SK-N-SH (cell line): ENCODE results near the gene ACSS1. TPM values are rescaled to one million over a fixed set of nuclear protein-coding genes. Genes with fewer than 3 reads are reported as not detected.

Experiments
- CTCF ChIA-PET: fragments of 300-600, 350-600 bp; formaldehyde crosslinking; extraction: SDS; loops from one replicate; lab custom pipeline; 2021; lab: Yijun Ruan, JAX
- POLR2A ChIA-PET: fragments of 350-600 bp; sonication (Branson Sonifier 250); formaldehyde crosslinking; extraction: SDS; loops from one replicate; lab custom pipeline; 2020; ENCODE audit warnings: antibody characterized with exemption, inconsistent platforms; lab: Yijun Ruan, JAX
- DNase-seq: peaks from one replicate; pipeline ENCODE4 v3.0.0; 2012
- H2AFZ ChIP-seq: fragments of 200-600 bp; sonication (generic); 2 replicates; pipeline ENCODE4 v1.8.1; 2016; ENCODE audit warnings: antibody characterized with exemption, mild to moderate bottlenecking, low read depth
- H3F3A ChIP-seq: fragments of 200-600 bp; sonication (generic); replicated peaks from 2 replicates; pipeline ENCODE3; 2016; ENCODE audit warnings: antibody characterized with exemption, mild to moderate bottlenecking; ENCODE audit not compliant: insufficient read depth
- H3K27ac ChIP-seq, 2 experiments: fragments of 200-500 bp in 1 of 2; fragments of 200-600 bp in 1 of 2; sonication (Bioruptor generic) in 1 of 2; sonication (generic), shearing (Covaris generic) in 1 of 2; 2 replicates each; pipeline versions ENCODE4 v1.5.1 to v1.6.1; 2014 to 2016; ENCODE audit warnings: low read depth in 2 of 2, inconsistent platforms in 1 of 2, low read length in 1 of 2, mild to moderate bottlenecking in 1 of 2, mixed read lengths in 1 of 2
- H3K27me3 ChIP-seq: fragments of 200-600 bp; sonication (generic), shearing (Covaris generic); 2 replicates; pipeline ENCODE4 v1.6.1; 2016; ENCODE audit warnings: mixed run types; ENCODE audit not compliant: insufficient read depth
- H3K36me3 ChIP-seq, 2 experiments: fragments of 200-500 bp in 1 of 2; fragments of 200-600 bp in 1 of 2; sonication (Bioruptor generic) in 1 of 2; sonication (generic) in 1 of 2; replicated peaks in 1 of 2; 2 replicates each; pipeline versions ENCODE3 to v1.5.1; 2014 to 2016; ENCODE audit warnings: low read length in 1 of 2, mild to moderate bottlenecking in 1 of 2; ENCODE audit not compliant: insufficient read depth in 2 of 2, control insufficient read depth in 1 of 2
- H3K4me1 ChIP-seq, 2 experiments: fragments of 200-500 bp in 1 of 2; fragments of 200-600 bp in 1 of 2; sonication (Bioruptor generic) in 1 of 2; sonication (generic), shearing (Covaris generic) in 1 of 2; 2 replicates each; pipeline versions ENCODE4 v1.5.1 to v1.6.1; 2014 to 2016; ENCODE audit warnings: low read depth in 1 of 2, low read length in 1 of 2, mixed run types in 1 of 2; ENCODE audit not compliant: insufficient read depth in 2 of 2, control insufficient read depth in 1 of 2
- H3K4me2 ChIP-seq: fragments of 200-600 bp; sonication (generic), shearing (Covaris generic); 2 replicates; pipeline ENCODE4 v1.6.1; 2017; ENCODE audit warnings: mixed run types
- H3K4me3 ChIP-seq, 2 experiments: fragments of 200-500 bp in 1 of 2; fragments of 200-600 bp in 1 of 2; sonication (Bioruptor generic) in 1 of 2; sonication (generic), shearing (Covaris generic) in 1 of 2; 2 replicates each; pipeline versions ENCODE4 v1.5.1 to v1.8.1; 2014 to 2016; ENCODE audit warnings: low read depth in 2 of 2, inconsistent platforms in 1 of 2, low read length in 1 of 2, mild to moderate bottlenecking in 1 of 2, mixed read lengths in 1 of 2, moderate library complexity in 1 of 2
- H3K79me2 ChIP-seq: fragments of 200-600 bp; sonication (generic); 2 replicates; pipeline ENCODE4 v1.8.1; 2017; ENCODE audit warnings: mild to moderate bottlenecking; ENCODE audit not compliant: insufficient read depth
- H3K9ac ChIP-seq: fragments of 200-600 bp; sonication (generic); 2 replicates; pipeline ENCODE4 v1.6.1; 2017; ENCODE audit warnings: mixed run types
- H3K9me2 ChIP-seq: fragments of 200-600 bp; sonication (generic); 2 replicates; pipeline ENCODE4 v1.6.1; 2017; ENCODE audit warnings: mixed run types
- H3K9me3 ChIP-seq: fragments of 200-600 bp; sonication (generic); 2 replicates; pipeline ENCODE4 v1.6.1; 2017; ENCODE audit warnings: mixed run types, mild to moderate bottlenecking, moderate library complexity
- H4K20me1 ChIP-seq: fragments of 200-600 bp; sonication (generic); 2 replicates; pipeline ENCODE4 v1.6.1; 2017; ENCODE audit warnings: mild to moderate bottlenecking, mixed run types; ENCODE audit not compliant: insufficient read depth
- CHD2 ChIP-seq: fragments of 150-350 bp; IDR thresholded peaks from 2 replicates; pipeline ENCODE4 v1.6.1; 2018; ENCODE audit warnings: low read length; ENCODE audit not compliant: partially characterized antibody
- ELF1 ChIP-seq: IDR thresholded peaks from 2 replicates; pipeline ENCODE4 v1.4.0; 2012
- EZH2phosphoT487 ChIP-seq: fragments of 200-600 bp; sonication (generic); IDR thresholded peaks from 2 replicates; pipeline ENCODE4 v1.6.1; 2017; ENCODE audit warnings: low read depth, mixed run types, mild to moderate bottlenecking, antibody characterized with exemption, moderate library complexity, borderline replicate concordance
- FOSL2 ChIP-seq: IDR thresholded peaks from 2 replicates; pipeline ENCODE4 v1.4.0; 2012; ENCODE audit warnings: low read depth, mild to moderate bottlenecking, moderate library complexity, borderline replicate concordance
- FOXM1 ChIP-seq: IDR thresholded peaks from 2 replicates; pipeline ENCODE4 v1.4.0; 2012; ENCODE audit warnings: low read depth, mild to moderate bottlenecking
- IRF3 ChIP-seq: fragments of 150-350 bp; IDR thresholded peaks from 2 replicates; pipeline ENCODE4 v1.6.1; 2016; ENCODE audit warnings: mild to moderate bottlenecking, low read depth, low read length
- JUND ChIP-seq: IDR thresholded peaks from 2 replicates; pipeline ENCODE4 v1.4.0; 2012
- NFIC ChIP-seq: IDR thresholded peaks from 2 replicates; pipeline ENCODE4 v1.4.0; 2012; ENCODE audit warnings: borderline replicate concordance
- PBX3 ChIP-seq: IDR thresholded peaks from 2 replicates; pipeline ENCODE4; 2012
- POLR2AphosphoS5 ChIP-seq: IDR thresholded peaks from 2 replicates; pipeline ENCODE4 v1.6.1; 2012; ENCODE audit warnings: low read depth, low read length
- TCF12 ChIP-seq: IDR thresholded peaks from 2 replicates; pipeline ENCODE4 v1.4.0; 2012
- ZBTB33 ChIP-seq: IDR thresholded peaks from 2 replicates; pipeline ENCODE4 v1.4.0; 2012; ENCODE audit warnings: low read depth, borderline replicate concordance
- WGBS: methylation state at CpG from one replicate; pipeline ENCODE4 v1.1.6; 2017; ENCODE audit warnings: low lambda C conversion rate; 5-methylcytosine and 5-hydroxymethylcytosine counted together
- polyA plus RNA-seq, 3 experiments: library from polyadenylated mRNA; depleted of rRNA; stranded (reverse); fragments of >200 nt; gene quantifications; 2 replicates each; pipeline ENCODE4 v1.2.3, GENCODE V29; 2012
- TF ChIP-seq, protein P1 (sequence below): IDR thresholded peaks from 2 replicates; pipeline ENCODE4 v1.4.0; 2012; ENCODE audit warnings: low read depth

The ACSS1 gene
- polyA plus RNA-seq, 1 of the 3 experiments (the other 2 are of a cell fraction) = 2.0 TPM

GRCh38 chr20:25030649-25031207 lies 27.2 kb downstream of the ACSS1 start:
- 73% methylated on average over 4 of the region's 8 CpGs for WGBS

DNA sequence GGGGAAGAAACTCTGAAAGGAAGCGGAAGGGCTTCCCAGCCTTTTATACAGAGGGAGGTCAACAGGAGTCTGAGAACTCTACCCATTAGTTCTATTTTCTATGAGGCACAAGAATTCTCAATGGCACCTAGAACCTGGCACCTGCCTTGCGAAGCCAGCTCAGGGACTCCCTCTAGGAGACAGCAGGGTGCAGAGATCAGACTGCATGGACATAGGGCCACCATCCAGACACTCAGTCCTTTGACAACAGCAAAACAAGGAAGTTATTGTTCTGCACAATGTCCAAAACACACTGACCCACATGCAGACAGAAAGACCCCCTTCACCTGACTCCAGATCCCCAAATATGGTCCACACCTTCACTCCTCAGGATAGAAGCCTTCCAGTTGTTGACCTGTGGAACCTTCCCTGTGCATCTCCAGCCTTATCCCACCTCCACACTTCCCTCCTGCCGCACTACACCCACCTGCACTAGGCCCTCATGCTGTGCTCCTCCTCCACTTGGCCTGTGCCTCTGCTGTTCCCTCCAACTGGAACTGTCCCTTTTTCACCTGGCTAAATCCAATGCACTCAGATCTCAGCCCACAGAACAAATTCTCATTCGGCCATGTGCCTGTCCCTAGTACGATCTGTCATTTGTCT lies 27.8 kb downstream of the ACSS1 start:
- Histone ChIP-seq H3K4me1 (peaks cover 0 to 6% of the 10 kb centered on the region in 2 experiments; a peak in 1 of 4 replicates), H4K20me1 (no peaks in the 10 kb centered on the region), H3K9me3 (no peaks in the 10 kb centered on the region), H3K4me2 (no peak overlapping the region), H3K79me2 (no peaks in the 10 kb centered on the region), H3F3A (no peaks in the 10 kb centered on the region), H3K4me3 (no peak overlapping the region), H3K9me2 (no peaks in the 10 kb centered on the region), H3K27me3 (no peaks in the 10 kb centered on the region), H2AFZ (no peak overlapping the region), H3K27ac (no peak overlapping the region), H3K36me3 (no peaks in the 10 kb centered on the region), H3K9ac (no peak overlapping the region)
- no peak for DNase-seq
- WGBS = 88% methylated on average over 5 of the region's 5 CpGs
- ChIA-PET CTCF (no interaction called here), POLR2A (no interaction called here)
- TF ChIP-seq JUND (no peak), FOSL2 (no peak), EZH2phosphoT487 (no peak), ZBTB33 (no peak), FOXM1 (no peak), NFIC (no peak), POLR2AphosphoS5 (no peak), CHD2 (no peak), TCF12 (no peak), IRF3 (no peak)
- TF ChIP-seq, protein P1, sequence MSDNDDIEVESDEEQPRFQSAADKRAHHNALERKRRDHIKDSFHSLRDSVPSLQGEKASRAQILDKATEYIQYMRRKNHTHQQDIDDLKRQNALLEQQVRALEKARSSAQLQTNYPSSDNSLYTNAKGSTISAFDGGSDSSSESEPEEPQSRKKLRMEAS = no peak

More at GRCh38 chr20:25030649-25031207, 27.2 kb downstream of the ACSS1 start:
- no peak overlapping the region for H3K9ac ChIP-seq
- no peaks in the 10 kb centered on the region for H3K27me3 ChIP-seq
- H3F3A ChIP-seq = no peaks in the 10 kb centered on the region
- H3K36me3 ChIP-seq = no peaks in the 10 kb centered on the region
- no peaks in the 10 kb centered on the region for H3K79me2 ChIP-seq
- H3K4me2 ChIP-seq = no peak overlapping the region
- CTCF ChIA-PET = no interaction called here
- POLR2A ChIA-PET = no interaction called here
- H3K9me2 ChIP-seq = no peaks in the 10 kb centered on the region
- H3K4me1 ChIP-seq = peaks cover 0 to 6% of the 10 kb centered on the region in 2 experiments; a peak in 1 of 4 replicates
- H3K9me3 ChIP-seq = no peaks in the 10 kb centered on the region
- H2AFZ ChIP-seq = no peak overlapping the region
- H4K20me1 ChIP-seq = no peaks in the 10 kb centered on the region
- H3K4me3 ChIP-seq = no peak overlapping the region
- no peak overlapping the region for H3K27ac ChIP-seq
- no peak for DNase-seq
- no peak for TF ChIP-seq CHD2
- no peak for TF ChIP-seq FOSL2
- no peak for TF ChIP-seq PBX3
- no peak for TF ChIP-seq ELF1
